Measurements from ENCODE around the gene STK36. TPM values are rescaled to one million over a fixed set of nuclear protein-coding genes. Genes with fewer than 3 reads are reported as not detected.

Gene STK36
- total RNA-seq, result 10 to 100 TPM; 34.5 to 73.6 (median 44.8) TPM

GRCh38 chr2:218671654-218672566 is at the start of gene STK36, which contains the start of gene RNF25:
Gene STK36 (plus strand): TSS chr2:218672086. CDS start chr2:218672830, 744 bp downstream.
Gene RNF25 (minus strand): TSS chr2:218672002. CDS start chr2:218671970, 32 bp downstream.
- intact Hi-C loops (cut with DNase I; ENCODE audit: low total_unique reads) (no loop called here), in situ Hi-C loops (cut with MboI; ENCODE audit: low pct_ligation_motif_present in 1 of 4, low pct_unique_long_range_greater_than_20kb in 1 of 4, low sequenced_read_pairs in 3 of 4) (no loop called here)
- Histone ChIP-seq H3K4me1 (peaks cover 12 to 17% (median 16%) of the 10 kb centered on the region in 4 donors), H3K4me3 (peak within 1 kb of the TSS; percentile 39 to 79 (median 72)), H3K36me3 (peaks cover 0 to 10% (median 0%) of the 10 kb centered on the region in 4 donors), H3K27ac (peak within 1 kb of the TSS; percentile 73 to 84 (median 83)), H3K27me3 (no peaks in the 10 kb centered on the region), H3K9me3 (no peaks in the 10 kb centered on the region)
- WGBS, 2 donors (ENCODE audit: low coverage in 1 of 2), result 1% methylated on average over 12 to 48 of the region's 49 CpGs
- peak; percentile 84 for DNase-seq
- TF ChIP-seq EP300 (IDR thresholded peaks at IDR 0.05; ENCODE audit: low read depth) (no peak), POLR2AphosphoS5 (IDR thresholded peaks at IDR 0.05) (peak; percentile 80 to 90 (median 87)), CTCF (IDR thresholded peaks at IDR 0.05) (no peak), POLR2A (IDR thresholded peaks at IDR 0.05) (peak; percentile 84)

DNA sequence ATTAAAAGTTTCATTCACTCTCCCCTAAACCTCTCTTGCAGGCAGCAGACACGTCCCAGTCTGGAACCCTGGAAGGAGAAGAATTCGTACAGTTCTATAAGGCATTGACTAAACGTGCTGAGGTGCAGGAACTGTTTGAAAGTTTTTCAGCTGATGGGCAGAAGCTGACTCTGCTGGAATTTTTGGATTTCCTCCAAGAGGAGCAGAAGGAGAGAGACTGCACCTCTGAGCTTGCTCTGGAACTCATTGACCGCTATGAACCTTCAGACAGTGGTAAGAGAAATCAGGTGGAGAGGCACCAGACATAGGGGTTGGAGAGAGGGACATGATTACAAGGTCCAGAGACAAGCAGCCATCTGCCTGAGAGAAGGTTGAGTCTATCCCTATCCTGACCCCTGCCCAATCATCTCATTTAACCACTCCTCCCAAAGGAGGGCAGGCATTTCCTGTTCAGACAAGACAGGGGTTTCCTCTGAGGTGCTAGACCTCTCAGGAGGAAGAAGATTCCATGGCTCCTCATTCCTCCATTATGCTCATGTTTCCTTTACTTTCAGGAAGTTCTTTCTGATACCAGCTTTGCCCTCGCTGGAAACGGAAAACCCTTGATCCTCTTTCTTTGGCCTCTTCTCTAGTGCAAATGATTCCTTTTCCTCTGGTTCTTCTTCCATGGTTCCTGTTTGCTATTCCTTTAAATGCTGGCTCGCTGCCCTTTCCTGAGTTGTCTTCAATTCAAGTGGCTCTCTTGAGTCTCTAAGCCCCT is 49.1 kb upstream of the STK36 start:
- WGBS, 2 donors (ENCODE audit: low coverage in 1 of 2), result 53 to 64% methylated on average over 3 to 7 of the region's 7 CpGs
- Histone ChIP-seq H3K27ac (no peak overlapping the region), H3K27me3 (no peaks in the 10 kb centered on the region), H3K4me1 (peaks cover 0 to 2% (median 0%) of the 10 kb centered on the region in 4 donors), H3K9me3 (no peaks in the 10 kb centered on the region), H3K36me3 (no peaks in the 10 kb centered on the region), H3K4me3 (no peak overlapping the region)
- intact Hi-C loops (cut with DNase I; ENCODE audit: low total_unique reads), result no loop called here
- in situ Hi-C loops (cut with MboI; ENCODE audit: low pct_ligation_motif_present in 1 of 4, low pct_unique_long_range_greater_than_20kb in 1 of 4, low sequenced_read_pairs in 3 of 4), result no loop called here
- TF ChIP-seq POLR2AphosphoS5 (IDR thresholded peaks at IDR 0.05), result no peak
- no peak for TF ChIP-seq CTCF (IDR thresholded peaks at IDR 0.05)
- no peak for TF ChIP-seq POLR2A (IDR thresholded peaks at IDR 0.05)
- TF ChIP-seq EP300 (IDR thresholded peaks at IDR 0.05; ENCODE audit: low read depth), result no peak
- DNase-seq, result no peak

DNA sequence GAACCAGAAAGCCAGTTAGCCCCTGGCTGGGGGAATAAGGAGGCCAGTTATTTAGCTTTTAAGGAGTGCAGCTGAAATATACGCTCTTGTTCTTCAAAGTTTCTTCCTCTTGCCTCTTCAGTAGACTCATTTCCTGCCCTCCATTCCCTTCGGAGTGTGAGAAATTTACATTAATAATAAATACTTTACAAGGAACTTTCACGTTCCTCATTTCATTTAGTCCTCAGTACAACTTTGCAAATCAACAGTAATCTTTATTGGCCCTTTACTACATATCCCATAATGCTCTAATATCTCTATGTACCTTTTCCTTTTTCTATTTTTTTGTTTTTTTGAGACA is 48.5 kb upstream of the STK36 start:
- TF ChIP-seq POLR2AphosphoS5 (IDR thresholded peaks at IDR 0.05), result no peak
- no peak for TF ChIP-seq EP300 (IDR thresholded peaks at IDR 0.05; ENCODE audit: low read depth)
- no peak for TF ChIP-seq POLR2A (IDR thresholded peaks at IDR 0.05)
- no peak for TF ChIP-seq CTCF (IDR thresholded peaks at IDR 0.05)
- Histone ChIP-seq H3K9me3 (no peaks in the 10 kb centered on the region), H3K36me3 (no peaks in the 10 kb centered on the region), H3K4me3 (no peak overlapping the region), H3K27ac (no peak overlapping the region), H3K27me3 (no peaks in the 10 kb centered on the region), H3K4me1 (peaks cover 0 to 2% (median 0%) of the 10 kb centered on the region in 4 donors)
- intact Hi-C loops (cut with DNase I; ENCODE audit: low total_unique reads), result no loop called here
- in situ Hi-C loops (cut with MboI; ENCODE audit: low pct_ligation_motif_present in 1 of 4, low pct_unique_long_range_greater_than_20kb in 1 of 4, low sequenced_read_pairs in 3 of 4), result no loop called here
- 64 to 79% methylated on average over 3 of the region's 3 CpGs for WGBS, 2 donors (ENCODE audit: low coverage in 1 of 2)
- no peak for DNase-seq

GRCh38 chr2:218626369-218626768 is 45.5 kb upstream of the STK36 start:
- Histone ChIP-seq H3K9me3 (no peaks in the 10 kb centered on the region), H3K4me3 (no peak overlapping the region), H3K4me1 (peaks cover 0 to 2% (median 0%) of the 10 kb centered on the region in 4 donors), H3K27me3 (no peaks in the 10 kb centered on the region), H3K27ac (no peak overlapping the region), H3K36me3 (no peaks in the 10 kb centered on the region)
- TF ChIP-seq EP300 (IDR thresholded peaks at IDR 0.05; ENCODE audit: low read depth) (no peak), CTCF (IDR thresholded peaks at IDR 0.05) (no peak), POLR2AphosphoS5 (IDR thresholded peaks at IDR 0.05) (no peak), POLR2A (IDR thresholded peaks at IDR 0.05) (no peak)
- intact Hi-C loops (cut with DNase I; ENCODE audit: low total_unique reads) (no loop called here), in situ Hi-C loops (cut with MboI; ENCODE audit: low pct_ligation_motif_present in 1 of 4, low pct_unique_long_range_greater_than_20kb in 1 of 4, low sequenced_read_pairs in 3 of 4) (no loop called here)
- no peak for DNase-seq
- WGBS, 2 donors (ENCODE audit: low coverage in 1 of 2), result 95% methylated on average over 4 of the region's 4 CpGs; no CpG with 5 or more reads in 1 of the 2 donors

Data from transverse colon (tissue), 4 donors.